KBM-7 (cell line): ENCODE results near the gene FAM81B.

Experiments
- DNase-seq: peaks from one replicate; pipeline ENCODE4 v3.0.0-alpha.2; 2015
- in situ Hi-C: fragments of 300-500 bp; cut with MboI; formaldehyde crosslinking; loops from 2 replicates; pipeline ENCODE4 v1.14.3; 2020; ENCODE audit warnings: low sequenced_read_pairs, low pct_unique_long_range_greater_than_20kb, mixed read lengths

The FAM81B gene

GRCh38 chr5:95447961-95448360 lies 56.8 kb downstream of the FAM81B start:
- in situ Hi-C loops = no loop called here

GRCh38 chr5:95448789-95449188 lies 57.6 kb downstream of the FAM81B start:
- DNase-seq = no peak
- in situ Hi-C loops = no loop called here

More at GRCh38 chr5:95447961-95448360, 56.8 kb downstream of the FAM81B start:
- DNase-seq = no peak

GRCh38 chr5:95449460-95449859 lies 58.3 kb downstream of the FAM81B start:
- in situ Hi-C loops = no loop called here
- no peak for DNase-seq

GRCh38 chr5:95454536-95454935 lies 63.4 kb downstream of the FAM81B start:
- DNase-seq = no peak
- in situ Hi-C loops = no loop called here

- in situ Hi-C loops = no loop called here
- no peak for DNase-seq
These were observed 69.5 kb downstream of the FAM81B start for GRCh38 chr5:95460665-95461064.

- no peak for DNase-seq
- in situ Hi-C loops = no loop called here
These were observed 80.3 kb downstream of the FAM81B start for GRCh38 chr5:95471487-95471886.

GRCh38 chr5:95471942-95472341 lies 80.8 kb downstream of the FAM81B start:
- in situ Hi-C loops = no loop called here
- no peak for DNase-seq

- DNase-seq = no peak
- in situ Hi-C loops = no loop called here
These were observed 93.3 kb downstream of the FAM81B start for GRCh38 chr5:95484421-95484820.

- in situ Hi-C loops = no loop called here
- DNase-seq = no peak
These were observed 95.0 kb downstream of the FAM81B start for GRCh38 chr5:95486191-95486590.

- in situ Hi-C loops = no loop called here
- peak; percentile 6 for DNase-seq
These were observed 96.7 kb downstream of the FAM81B start for GRCh38 chr5:95487880-95488279.
